ENCODE measurements around the gene SUGCT.

Gene SUGCT

GRCh38 chr7:40134428-40135316 is at the start of gene SUGCT, which contains the start of gene MPLKIP:
Gene SUGCT, plus strand, starts transcription at chr7:40135005.
Gene MPLKIP, minus strand, starts transcription at chr7:40134622. Its CDS starts 55 bp downstream, at chr7:40134567.
- H3K4me1 Mint-ChIP-seq = peaks cover 14% of the 10 kb centered on the region

DNA sequence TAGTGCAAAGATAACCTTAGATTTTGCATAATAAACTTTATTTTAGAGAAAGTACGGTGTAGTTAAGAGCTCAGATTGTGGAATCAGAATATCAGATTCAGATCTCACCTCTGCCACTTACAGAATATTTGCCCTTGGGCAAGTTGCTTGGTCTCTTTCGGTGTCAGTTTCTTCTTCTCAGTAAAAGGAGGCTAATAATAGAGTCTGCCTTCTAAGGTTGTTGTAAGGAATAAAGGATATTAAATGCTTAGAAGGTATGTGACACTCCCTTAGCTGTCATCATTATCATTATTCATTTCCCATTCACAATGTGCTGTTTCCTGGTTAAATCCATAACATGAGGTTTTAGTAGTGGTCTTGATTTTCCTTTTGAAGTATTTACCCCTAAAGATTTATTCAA is 42.6 kb upstream of the SUGCT start:
- TF ChIP-seq, protein P1, sequence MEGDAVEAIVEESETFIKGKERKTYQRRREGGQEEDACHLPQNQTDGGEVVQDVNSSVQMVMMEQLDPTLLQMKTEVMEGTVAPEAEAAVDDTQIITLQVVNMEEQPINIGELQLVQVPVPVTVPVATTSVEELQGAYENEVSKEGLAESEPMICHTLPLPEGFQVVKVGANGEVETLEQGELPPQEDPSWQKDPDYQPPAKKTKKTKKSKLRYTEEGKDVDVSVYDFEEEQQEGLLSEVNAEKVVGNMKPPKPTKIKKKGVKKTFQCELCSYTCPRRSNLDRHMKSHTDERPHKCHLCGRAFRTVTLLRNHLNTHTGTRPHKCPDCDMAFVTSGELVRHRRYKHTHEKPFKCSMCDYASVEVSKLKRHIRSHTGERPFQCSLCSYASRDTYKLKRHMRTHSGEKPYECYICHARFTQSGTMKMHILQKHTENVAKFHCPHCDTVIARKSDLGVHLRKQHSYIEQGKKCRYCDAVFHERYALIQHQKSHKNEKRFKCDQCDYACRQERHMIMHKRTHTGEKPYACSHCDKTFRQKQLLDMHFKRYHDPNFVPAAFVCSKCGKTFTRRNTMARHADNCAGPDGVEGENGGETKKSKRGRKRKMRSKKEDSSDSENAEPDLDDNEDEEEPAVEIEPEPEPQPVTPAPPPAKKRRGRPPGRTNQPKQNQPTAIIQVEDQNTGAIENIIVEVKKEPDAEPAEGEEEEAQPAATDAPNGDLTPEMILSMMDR (IDR thresholded peaks at IDR 0.05; ENCODE audit: unreplicated experiment in 3 of 3) = no peak
- Mint-ChIP-seq H3K9me3 (no peaks in the 10 kb centered on the region), H3K27ac (peak overlapping the region; percentile 37 to 91 (median 71)), H3K4me1 (peaks cover 23% of the 10 kb centered on the region), H3K36me3 (ENCODE audit: low read depth) (peaks cover 66% of the 10 kb centered on the region), H3K27me3 (ENCODE audit: low read depth) (no peaks in the 10 kb centered on the region), H3K4me3 (no peak overlapping the region)

More at GRCh38 chr7:40134428-40135316, at the start of gene SUGCT, which contains the start of gene MPLKIP:
- TF ChIP-seq, protein P1 (IDR thresholded peaks at IDR 0.05; ENCODE audit: unreplicated experiment in 3 of 3) = peak; percentile 99
- peaks cover 7% of the 10 kb centered on the region for H3K36me3 Mint-ChIP-seq (ENCODE audit: low read depth)
- H3K9me3 Mint-ChIP-seq = no peaks in the 10 kb centered on the region
- peaks cover 4% of the 10 kb centered on the region for H3K27me3 Mint-ChIP-seq (ENCODE audit: low read depth)
- H3K4me3 Mint-ChIP-seq = peak within 1 kb of the TSS; percentile 96 to 99 (median 99)
- H3K27ac Mint-ChIP-seq = peak within 1 kb of the TSS; percentile 96 to 99 (median 98)

GRCh38 chr7:40093631-40094350 is 41.0 kb upstream of the SUGCT start:
- Mint-ChIP-seq H3K27ac (no peak overlapping the region), H3K9me3 (no peaks in the 10 kb centered on the region), H3K4me3 (no peak overlapping the region), H3K27me3 (ENCODE audit: low read depth) (no peaks in the 10 kb centered on the region), H3K4me1 (peaks cover 28% of the 10 kb centered on the region), H3K36me3 (ENCODE audit: low read depth) (peaks cover 61% of the 10 kb centered on the region)
- TF ChIP-seq, protein P1 (IDR thresholded peaks at IDR 0.05; ENCODE audit: unreplicated experiment in 3 of 3) = no peak

GRCh38 chr7:40095230-40095629 is 39.6 kb upstream of the SUGCT start:
- Mint-ChIP-seq H3K27me3 (ENCODE audit: low read depth) (no peaks in the 10 kb centered on the region), H3K27ac (no peak overlapping the region), H3K4me1 (peaks cover 23% of the 10 kb centered on the region), H3K9me3 (no peaks in the 10 kb centered on the region), H3K36me3 (ENCODE audit: low read depth) (peaks cover 50% of the 10 kb centered on the region), H3K4me3 (no peak overlapping the region)
- TF ChIP-seq, protein P1 (IDR thresholded peaks at IDR 0.05; ENCODE audit: unreplicated experiment in 3 of 3) = no peak

GRCh38 chr7:40095695-40096327 is 39.0 kb upstream of the SUGCT start:
- TF ChIP-seq, protein P1 (IDR thresholded peaks at IDR 0.05; ENCODE audit: unreplicated experiment in 3 of 3) = no peak
- Mint-ChIP-seq H3K36me3 (ENCODE audit: low read depth) (peaks cover 46% of the 10 kb centered on the region), H3K4me3 (no peak overlapping the region), H3K27ac (peak overlapping the region in 1 of 3 experiments; percentile 69), H3K9me3 (no peaks in the 10 kb centered on the region), H3K4me1 (peaks cover 23% of the 10 kb centered on the region), H3K27me3 (ENCODE audit: low read depth) (no peaks in the 10 kb centered on the region)
